Measurements from ENCODE around the gene HSPB9.

GRCh38 chr17:42120770-42121769 is 1.5 kb upstream of the HSPB9 start, which contains the start of gene KAT2A:
- TF ChIP-seq ZNF592 (IDR thresholded peaks at IDR 0.05) (no peak), GABPA (IDR thresholded peaks at IDR 0.05; ENCODE audit: low read depth) (no peak), CTCF (IDR thresholded peaks at IDR 0.05 in 2 of 3, conservative IDR thresholded peaks at IDR 0.05 in 1 of 3; ENCODE audit: control insufficient read depth in 2 of 3, extremely low read depth in 1 of 3, insufficient read depth in 1 of 3, low read depth in 3 of 3, low read length in 3 of 3) (no peak), HDAC6 (IDR thresholded peaks at IDR 0.05; ENCODE audit: unreplicated experiment) (no peak), IRF5 (IDR thresholded peaks at IDR 0.05; ENCODE audit: borderline replicate concordance) (no peak), SREBF1 (IDR thresholded peaks at IDR 0.05; ENCODE audit: low read length) (peak; percentile 44; the same call in 1 of the 2 replicates), BMI1 (IDR thresholded peaks at IDR 0.05; ENCODE audit: borderline replicate concordance) (no peak), PKNOX1 (IDR thresholded peaks at IDR 0.05) (no peak), HCFC1 (IDR thresholded peaks at IDR 0.05; ENCODE audit: low read length) (peak; percentile 94), MYC (IDR thresholded peaks at IDR 0.05; ENCODE audit: insufficient read depth, insufficient read length, insufficient replicate concordance, low read length, severe bottlenecking) (peak; percentile 75)
